Activated T-cell treated with anti-CD3 and anti-CD28 coated beads, Interleukin-2, amount 50 U/mL, for 4 hours (primary cell): ENCODE data around the gene TXNRD1. TPM values are rescaled to one million over a fixed set of nuclear protein-coding genes. Genes with fewer than 3 reads are reported as not detected.
A peak's percentile ranks its signal among the peaks of the same experiment; 100 is the strongest.

Source experiments
- ATAC-seq, 2 donors: fragments of 200-7000 bp; cut with Tn5 transposase; one replicate each; pipeline ENCODE4 v1.10.0; 2021
- DNase-seq: peaks from one replicate; pipeline ENCODE4 v3.0.0-alpha.2; 2020
- H3K27me3 Mint-ChIP-seq: one replicate; pipeline ENCODE4 v1.8.0; 2021; ENCODE audit warnings: low read depth, mixed read lengths
- H3K36me3 Mint-ChIP-seq: one replicate; pipeline ENCODE4 v1.8.0; 2022; ENCODE audit warnings: mixed read lengths; ENCODE audit not compliant: insufficient read depth
- H3K4me1 Mint-ChIP-seq: one replicate; pipeline ENCODE4 v1.8.0; 2021; ENCODE audit warnings: low read depth, mixed read lengths
- H3K4me3 Mint-ChIP-seq: one replicate; pipeline ENCODE4 v1.8.0; 2021; ENCODE audit warnings: mild to moderate bottlenecking, moderate library complexity, mixed read lengths
- H3K9me3 Mint-ChIP-seq: one replicate; pipeline ENCODE4 v1.8.0; 2021; ENCODE audit warnings: mixed read lengths
- total RNA-seq, 3 donors: library from RNA; stranded (reverse); gene quantifications; one replicate each; pipeline ENCODE4 v1.2.1, GENCODE V29; 2021

The TXNRD1 gene
- total RNA-seq, 3 donors from 2014 or later: 157 to 195 (median 162) TPM

DNA sequence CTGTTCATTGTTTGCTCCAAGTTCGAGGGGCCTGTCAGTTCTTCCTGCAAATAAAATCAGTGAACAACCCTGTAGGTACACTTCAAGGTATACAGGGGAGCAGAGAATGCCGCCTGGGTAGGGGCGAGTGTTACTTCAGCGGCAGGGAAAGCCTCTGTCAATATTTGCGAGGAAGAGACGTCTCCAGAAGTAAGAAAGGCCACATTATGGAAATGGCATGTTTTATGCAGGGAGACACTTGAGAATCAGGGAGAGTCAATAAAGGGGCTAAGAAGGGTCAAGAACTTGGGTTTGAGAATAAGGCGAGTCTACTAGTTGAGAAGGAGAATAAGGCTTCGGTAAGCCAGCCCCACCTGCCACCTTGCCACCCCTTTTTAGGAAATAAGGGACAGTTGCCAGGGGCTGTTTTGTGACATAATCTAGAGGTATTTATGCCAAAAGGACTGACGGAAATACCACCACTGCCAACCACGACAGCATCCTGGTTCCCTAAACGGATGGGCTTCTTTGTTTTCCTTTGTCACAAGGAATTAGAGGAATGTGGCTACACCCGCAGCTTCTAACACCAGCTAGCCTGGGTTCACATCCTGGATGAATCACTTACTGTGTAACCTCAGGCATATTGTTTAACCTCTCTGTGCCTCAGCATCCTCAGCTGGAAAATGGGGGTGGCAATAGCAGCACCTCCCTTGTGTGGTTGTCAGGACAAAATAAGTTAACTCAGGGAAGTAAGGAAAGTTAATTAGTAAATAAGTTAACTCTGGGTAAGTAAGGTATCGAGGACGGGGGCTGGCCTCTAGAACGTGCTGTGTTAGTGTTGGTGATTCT is 155.7 kb downstream of the TXNRD1 start:
- peaks cover 14% of the 10 kb centered on the region for H3K4me1 Mint-ChIP-seq
- ATAC-seq (peak in 1 of 2 donors; percentile 32), DNase-seq (no peak)
- H3K4me3 Mint-ChIP-seq: no peak overlapping the region
- no peaks in the 10 kb centered on the region for H3K27me3 Mint-ChIP-seq
- H3K36me3 Mint-ChIP-seq: peaks cover 2% of the 10 kb centered on the region
- peaks cover 7% of the 10 kb centered on the region for H3K9me3 Mint-ChIP-seq

DNA sequence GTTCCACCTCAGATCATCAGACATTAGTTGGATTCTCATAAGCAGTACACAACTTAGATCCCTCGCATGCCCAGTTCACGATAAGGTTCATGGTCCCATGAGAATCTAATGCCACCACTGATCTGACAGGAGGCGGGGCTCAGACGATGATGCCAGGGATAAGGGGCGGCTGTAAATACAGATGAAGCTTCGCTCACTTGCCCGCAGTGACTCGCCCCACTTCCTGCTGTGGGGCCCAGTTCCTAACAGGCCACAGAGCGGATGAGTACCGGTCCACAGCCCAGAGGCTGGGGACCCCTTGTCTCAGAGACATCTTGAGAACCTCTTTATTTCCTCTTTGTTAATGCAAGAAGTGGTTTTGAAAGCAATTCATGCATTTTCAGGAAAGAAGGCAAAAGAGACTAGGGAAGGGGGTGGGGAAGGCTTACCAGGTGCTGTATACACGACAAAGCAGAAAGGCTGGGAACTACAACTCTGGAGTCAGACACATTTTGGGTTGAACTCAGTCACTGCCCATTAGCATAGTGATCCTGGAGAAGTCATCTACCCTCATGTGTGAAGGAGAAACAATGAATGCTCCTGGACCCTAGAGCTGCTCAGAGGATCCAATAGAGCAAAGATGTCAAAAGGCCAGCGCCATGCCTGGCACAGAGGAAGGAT is 156.6 kb downstream of the TXNRD1 start:
- DNase-seq: no peak
- Mint-ChIP-seq H3K9me3 (peaks cover 7% of the 10 kb centered on the region), H3K4me1 (peaks cover 14% of the 10 kb centered on the region), H3K4me3 (no peak overlapping the region), H3K27me3 (no peaks in the 10 kb centered on the region), H3K36me3 (peaks cover 2% of the 10 kb centered on the region)
- ATAC-seq: peak; percentile 81 to 89

DNA sequence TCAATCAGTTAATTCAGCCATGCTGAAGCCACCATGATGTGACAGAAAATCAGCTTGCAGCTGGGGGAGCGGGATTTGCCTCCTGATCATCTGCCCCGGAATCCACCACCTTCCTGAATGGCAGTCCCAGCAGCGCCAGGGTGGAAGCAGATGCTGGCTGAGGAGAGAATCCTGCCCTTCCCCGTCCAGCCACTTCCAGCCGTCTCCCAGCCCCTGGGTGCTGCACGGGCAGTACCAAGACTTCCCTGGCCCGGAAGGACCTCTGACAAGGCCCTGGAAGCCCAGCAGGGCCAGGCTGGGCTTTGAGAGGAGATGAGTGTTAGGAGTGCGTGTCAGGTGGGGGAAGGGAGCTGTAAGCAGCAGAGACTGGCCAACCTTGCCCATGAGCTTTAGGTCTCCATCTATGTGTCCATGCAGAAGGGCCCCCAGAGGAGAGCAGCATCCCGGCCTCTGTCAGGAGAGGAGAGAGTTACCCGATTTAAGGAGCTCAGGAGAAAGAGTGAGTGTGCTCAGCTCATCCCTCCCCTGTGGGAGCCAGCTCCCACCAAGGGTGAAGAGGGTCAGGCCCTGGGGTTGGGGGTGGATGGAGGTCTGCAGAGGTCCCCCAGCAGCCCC is 157.2 kb downstream of the TXNRD1 start:
- H3K36me3 Mint-ChIP-seq: peaks cover 2% of the 10 kb centered on the region
- DNase-seq: no peak
- H3K9me3 Mint-ChIP-seq: peaks cover 7% of the 10 kb centered on the region
- no peak for ATAC-seq
- H3K27me3 Mint-ChIP-seq: no peaks in the 10 kb centered on the region
- H3K4me1 Mint-ChIP-seq: peaks cover 14% of the 10 kb centered on the region
- H3K4me3 Mint-ChIP-seq: no peak overlapping the region

DNA sequence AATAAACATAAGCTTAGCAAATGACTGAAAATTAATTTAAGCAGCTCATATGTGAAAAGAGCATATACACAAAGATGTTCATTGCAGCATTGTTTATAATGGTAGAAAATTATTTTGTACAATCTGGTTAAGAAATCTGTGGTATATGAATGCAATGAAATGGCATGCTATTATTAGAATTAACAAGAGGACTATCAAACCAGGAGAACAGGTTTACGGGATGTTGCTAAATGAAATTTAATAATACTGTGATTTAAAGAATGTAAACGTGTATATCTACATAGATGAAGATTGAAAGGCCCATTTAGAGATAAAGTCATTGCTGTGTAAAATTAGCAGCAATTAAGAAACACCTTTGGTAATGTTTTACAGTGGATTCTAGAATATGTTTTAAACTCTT is 158.5 kb downstream of the TXNRD1 start:
- DNase-seq: no peak
- no peak for ATAC-seq
- H3K9me3 Mint-ChIP-seq: peaks cover 7% of the 10 kb centered on the region
- peaks cover 2% of the 10 kb centered on the region for H3K36me3 Mint-ChIP-seq
- H3K4me1 Mint-ChIP-seq: peaks cover 14% of the 10 kb centered on the region
- H3K4me3 Mint-ChIP-seq: no peak overlapping the region
- H3K27me3 Mint-ChIP-seq: peaks cover 2% of the 10 kb centered on the region

DNA sequence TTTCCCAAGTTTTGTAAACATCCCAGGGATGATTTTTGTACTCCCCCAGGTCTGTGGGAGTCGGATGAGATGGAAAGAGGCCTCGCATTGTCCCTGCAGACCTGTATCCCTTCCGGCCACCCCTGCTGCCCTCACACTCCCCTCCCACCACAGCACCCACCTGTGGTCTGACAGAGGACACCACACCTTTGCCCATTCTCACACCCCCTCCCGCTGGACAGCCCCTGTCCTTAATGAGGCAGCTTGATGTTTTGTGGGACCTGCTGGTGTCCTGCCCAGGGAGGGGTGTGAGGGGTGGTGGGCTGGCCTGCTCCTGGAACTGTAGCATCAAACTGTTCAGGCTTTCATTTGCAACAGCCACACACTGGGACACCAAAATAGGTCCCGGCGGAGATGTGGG is 159.2 kb downstream of the TXNRD1 start:
- peaks cover 14% of the 10 kb centered on the region for H3K4me1 Mint-ChIP-seq
- H3K9me3 Mint-ChIP-seq: peaks cover under 1% of the 10 kb centered on the region
- no peak overlapping the region for H3K4me3 Mint-ChIP-seq
- ATAC-seq (no peak), DNase-seq (no peak)
- H3K27me3 Mint-ChIP-seq: peaks cover 2% of the 10 kb centered on the region
- no peaks in the 10 kb centered on the region for H3K36me3 Mint-ChIP-seq

DNA sequence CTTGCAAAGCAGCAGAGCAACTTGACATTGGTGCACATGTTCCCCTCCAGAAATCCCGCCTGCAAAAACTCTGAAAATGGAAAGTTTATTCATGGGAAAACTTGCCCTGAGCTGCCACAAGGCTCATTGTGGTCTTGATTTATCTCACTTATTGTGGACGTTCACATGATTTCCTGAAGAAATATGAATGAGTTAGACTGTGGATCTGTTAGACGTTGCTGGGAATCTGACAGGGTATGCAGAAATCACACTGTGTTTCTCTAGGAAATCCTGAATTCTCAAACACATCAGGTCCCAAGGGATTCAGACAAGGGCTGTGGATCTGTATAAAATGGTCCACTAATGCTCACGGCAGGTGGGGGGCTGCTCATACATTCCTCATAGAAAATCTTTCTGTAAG is 160.2 kb downstream of the TXNRD1 start:
- ATAC-seq (no peak), DNase-seq (no peak)
- Mint-ChIP-seq H3K36me3 (no peaks in the 10 kb centered on the region), H3K4me3 (no peak overlapping the region), H3K4me1 (peaks cover 14% of the 10 kb centered on the region), H3K9me3 (no peaks in the 10 kb centered on the region), H3K27me3 (peaks cover 2% of the 10 kb centered on the region)

DNA sequence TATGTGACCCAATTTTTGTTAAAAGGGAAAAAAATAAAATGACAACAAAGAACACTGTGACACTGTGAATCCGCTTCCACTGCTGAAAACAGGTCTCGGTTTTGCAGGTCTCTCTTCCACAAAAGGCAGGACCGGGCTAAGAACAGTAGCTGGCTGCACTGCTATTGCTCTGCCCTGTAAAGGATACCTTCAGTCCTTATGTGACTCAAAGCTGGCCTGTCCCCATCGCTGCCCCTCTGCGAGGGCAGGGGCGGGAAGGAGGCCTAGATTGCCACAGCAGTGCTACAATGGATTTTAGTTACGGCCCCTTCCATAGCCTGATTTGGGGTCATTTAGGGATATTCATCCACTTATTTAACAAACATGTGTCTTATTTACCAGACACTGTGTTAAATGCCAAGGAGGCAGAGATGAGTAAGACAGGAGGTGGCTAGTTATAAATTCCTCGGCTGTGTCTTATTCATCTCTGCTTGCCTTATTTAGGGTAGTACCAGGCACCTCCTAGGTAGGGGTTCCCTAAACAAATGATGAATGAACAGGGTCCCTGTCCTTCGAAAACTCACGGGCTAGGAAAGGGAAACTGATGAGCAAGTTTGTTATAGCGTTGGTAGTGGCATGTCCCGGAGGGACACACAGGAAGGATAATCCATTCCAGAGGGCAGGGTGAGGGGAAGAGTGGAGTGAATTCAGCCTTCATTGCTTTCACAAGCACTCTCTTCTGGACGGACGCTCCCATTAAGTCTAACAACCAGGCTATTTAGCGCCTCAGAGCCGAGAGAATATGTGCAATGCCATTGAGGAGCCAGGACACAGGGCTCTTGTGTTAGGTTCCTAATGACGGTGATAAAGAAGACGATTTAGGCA is 161.3 kb downstream of the TXNRD1 start:
- no peaks in the 10 kb centered on the region for H3K9me3 Mint-ChIP-seq
- no peak overlapping the region for H3K4me3 Mint-ChIP-seq
- DNase-seq (no peak), ATAC-seq (no peak)
- H3K27me3 Mint-ChIP-seq: peaks cover 8% of the 10 kb centered on the region
- H3K4me1 Mint-ChIP-seq: peaks cover 12% of the 10 kb centered on the region
- H3K36me3 Mint-ChIP-seq: no peaks in the 10 kb centered on the region

DNA sequence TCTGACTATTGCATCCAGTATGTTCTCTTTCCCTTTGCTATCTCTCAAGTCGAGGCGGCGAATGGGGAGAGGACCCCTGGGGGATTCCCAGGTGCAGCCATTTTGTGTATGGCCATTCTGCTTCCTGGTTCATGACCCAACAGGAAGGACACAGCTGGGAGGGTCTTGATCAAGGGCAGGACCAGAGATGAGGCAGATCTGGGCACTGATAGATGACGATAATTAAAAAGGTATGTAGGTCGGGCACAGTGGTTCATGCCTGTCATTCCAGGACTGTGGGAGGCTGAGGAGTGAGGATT is 161.9 kb downstream of the TXNRD1 start:
- H3K4me3 Mint-ChIP-seq: no peak overlapping the region

DNA sequence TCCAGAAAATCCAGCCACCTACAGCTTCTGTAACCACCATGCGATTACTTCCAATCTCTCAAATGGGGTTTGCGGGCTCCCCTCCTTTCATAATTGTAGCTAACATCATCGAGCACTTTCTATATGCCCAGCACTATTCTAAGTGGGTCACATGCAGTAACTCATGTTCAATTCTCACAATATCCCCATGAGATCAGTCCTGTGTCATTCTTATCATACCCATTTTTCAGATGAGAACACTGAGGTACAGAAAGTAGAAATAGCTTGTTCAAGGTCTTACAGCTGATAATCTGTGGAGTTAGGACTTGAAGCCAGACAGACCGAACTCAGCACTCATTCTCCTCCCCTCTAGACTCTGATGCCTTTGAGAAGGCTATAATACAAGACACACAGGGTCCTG is 162.8 kb downstream of the TXNRD1 start:
- peaks cover 8% of the 10 kb centered on the region for H3K27me3 Mint-ChIP-seq
- H3K4me1 Mint-ChIP-seq: peaks cover 11% of the 10 kb centered on the region
- DNase-seq (no peak), ATAC-seq (no peak)
- H3K36me3 Mint-ChIP-seq: no peaks in the 10 kb centered on the region
- H3K9me3 Mint-ChIP-seq: no peaks in the 10 kb centered on the region
- H3K4me3 Mint-ChIP-seq: no peak overlapping the region

More for the DNA sequence above, 161.9 kb downstream of the TXNRD1 start:
- Mint-ChIP-seq H3K9me3 (no peaks in the 10 kb centered on the region), H3K4me1 (peaks cover 12% of the 10 kb centered on the region), H3K27me3 (peaks cover 8% of the 10 kb centered on the region), H3K36me3 (no peaks in the 10 kb centered on the region)
- no peak for DNase-seq
- no peak for ATAC-seq

DNA sequence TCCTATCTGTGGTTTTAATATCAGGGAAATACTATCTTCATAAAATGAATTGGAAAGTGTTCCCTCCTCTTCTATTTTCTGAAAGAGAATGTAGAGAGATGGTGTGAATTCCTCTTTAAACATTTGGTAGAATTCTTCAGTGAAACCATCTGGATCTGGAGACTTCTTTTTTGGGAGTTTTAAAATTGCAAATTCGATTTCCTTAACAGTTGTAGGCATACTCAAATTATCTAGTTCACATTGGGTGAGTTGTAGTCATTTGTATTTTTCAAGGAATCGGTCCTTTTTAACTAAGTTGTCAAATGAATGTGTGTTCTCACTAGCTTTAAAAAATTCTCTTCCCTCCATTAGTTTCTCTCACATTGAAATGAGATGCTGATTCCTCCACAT is 165.8 kb downstream of the TXNRD1 start:
- peaks cover 8% of the 10 kb centered on the region for H3K27me3 Mint-ChIP-seq
- no peak for ATAC-seq
- DNase-seq: no peak
- H3K36me3 Mint-ChIP-seq: peaks cover 1% of the 10 kb centered on the region
- no peaks in the 10 kb centered on the region for H3K9me3 Mint-ChIP-seq
- peaks cover 11% of the 10 kb centered on the region for H3K4me1 Mint-ChIP-seq
- no peak overlapping the region for H3K4me3 Mint-ChIP-seq

DNA sequence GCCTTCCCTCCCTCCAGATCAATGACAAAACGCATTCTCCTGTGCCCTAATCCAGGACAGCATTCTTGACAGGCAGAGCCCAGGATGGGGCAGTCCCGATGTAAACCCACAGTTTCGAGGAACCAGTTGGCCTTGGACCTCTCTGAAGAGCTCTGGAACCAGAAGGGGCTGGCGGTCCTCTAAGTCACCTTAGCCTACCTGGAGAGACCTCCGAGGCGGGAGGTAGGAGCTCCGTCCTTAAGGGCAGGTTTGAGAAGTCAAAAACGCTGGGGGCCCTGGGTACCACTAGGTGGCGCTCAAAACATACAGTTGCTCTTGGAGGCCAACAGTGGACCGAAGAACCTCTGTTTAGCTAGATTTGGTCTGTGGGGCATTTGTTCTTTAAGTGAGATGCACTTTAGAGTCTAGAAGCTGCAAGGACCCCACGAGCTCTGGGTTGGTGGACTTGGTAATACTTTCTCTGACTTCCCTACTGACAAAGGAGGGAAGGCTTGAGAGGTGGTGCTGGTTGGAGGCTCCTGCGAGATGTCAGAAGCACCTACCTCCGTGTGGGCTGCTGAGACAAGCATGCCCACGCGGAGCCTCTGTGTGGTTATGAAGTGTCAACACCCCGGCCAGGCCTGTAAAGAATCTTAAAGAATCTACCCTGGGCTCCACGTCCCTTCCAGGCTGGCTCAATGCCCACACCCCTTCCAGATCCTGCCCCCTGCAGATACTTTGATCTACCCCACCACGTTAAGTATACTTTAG is 166.3 kb downstream of the TXNRD1 start:
- Mint-ChIP-seq H3K9me3 (no peaks in the 10 kb centered on the region), H3K36me3 (peaks cover 1% of the 10 kb centered on the region), H3K4me3 (no peak overlapping the region), H3K4me1 (peaks cover 11% of the 10 kb centered on the region), H3K27me3 (peaks cover 8% of the 10 kb centered on the region)
- ATAC-seq: peak; percentile 76 to 87
- DNase-seq: peak; percentile 85

DNA sequence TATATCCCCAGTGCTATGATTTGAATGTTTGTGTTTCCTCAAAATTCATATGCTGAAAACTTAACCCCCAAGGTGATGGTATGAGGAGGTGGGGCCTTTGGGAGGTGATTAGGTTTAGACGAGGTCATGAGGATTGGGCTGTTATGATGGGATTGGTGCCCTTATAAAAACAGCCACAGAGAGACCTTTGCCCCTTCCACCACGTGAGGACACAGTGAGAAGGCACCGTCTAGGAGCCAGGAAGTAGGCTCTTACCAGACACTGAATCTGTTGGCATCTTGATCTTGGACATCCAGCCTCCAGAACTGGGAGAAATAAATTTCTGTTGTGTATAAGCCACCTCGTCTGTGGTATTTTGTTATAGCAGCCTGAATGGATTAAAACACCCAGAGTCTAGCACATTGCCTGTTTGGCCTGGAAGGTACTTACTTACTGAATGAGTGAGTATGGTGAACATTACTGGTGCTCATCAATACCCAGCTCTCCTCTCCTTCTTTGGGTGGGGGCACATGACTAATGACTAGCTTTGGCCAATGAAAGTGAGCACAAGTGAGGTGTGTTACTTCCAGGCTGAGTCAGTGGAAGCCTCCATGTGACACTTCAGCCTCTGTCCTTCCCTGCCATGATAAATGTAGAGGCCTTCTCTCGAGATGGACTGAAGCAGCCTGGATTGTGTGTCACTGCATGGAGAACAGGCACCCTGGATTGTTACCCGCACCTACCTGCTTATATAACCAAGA is 168.7 kb downstream of the TXNRD1 start:
- H3K4me3 Mint-ChIP-seq: no peak overlapping the region
- DNase-seq: no peak
- peaks cover 11% of the 10 kb centered on the region for H3K4me1 Mint-ChIP-seq
- peak; percentile 49 to 53 for ATAC-seq
- peaks cover 6% of the 10 kb centered on the region for H3K27me3 Mint-ChIP-seq
- H3K36me3 Mint-ChIP-seq: peaks cover 1% of the 10 kb centered on the region
- no peaks in the 10 kb centered on the region for H3K9me3 Mint-ChIP-seq

DNA sequence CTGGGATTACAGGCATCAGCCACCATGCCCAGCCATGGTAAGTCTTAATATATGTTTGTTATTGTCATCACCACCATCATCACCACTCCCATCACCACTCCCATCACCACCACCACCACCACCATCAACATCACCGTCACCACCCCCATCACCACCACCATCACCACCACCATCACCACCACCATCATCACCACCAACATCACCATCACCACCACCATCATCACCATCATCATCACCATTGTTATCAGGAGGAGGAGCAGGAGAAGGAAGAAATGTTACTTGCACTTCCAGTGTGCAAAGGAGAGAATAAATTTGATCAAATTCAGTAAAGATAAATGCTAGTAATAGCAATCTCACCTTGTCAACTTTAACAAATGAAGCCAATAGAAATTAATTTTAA is 169.9 kb downstream of the TXNRD1 start:
- Mint-ChIP-seq H3K27me3 (peaks cover 6% of the 10 kb centered on the region), H3K36me3 (peaks cover 1% of the 10 kb centered on the region), H3K4me3 (no peak overlapping the region), H3K4me1 (peaks cover 11% of the 10 kb centered on the region), H3K9me3 (no peaks in the 10 kb centered on the region)
- ATAC-seq: no peak
- DNase-seq: no peak
